H1 (cell line): ENCODE results near the gene SETD1B. TPM values are rescaled to one million over a fixed set of nuclear protein-coding genes. Genes with fewer than 3 reads are reported as not detected.

Source experiments
- CBX5 ChIP-seq: fragments of 300-800, 300-1000 bp; sonication (generic); IDR thresholded peaks from 2 replicates; pipeline ENCODE4 v1.7.1; 2016; ENCODE audit warnings: antibody characterized with exemption, low read length, low read depth
- SAP30 ChIP-seq: fragments of 300-600 bp; sonication (generic); IDR thresholded peaks from 2 replicates; pipeline ENCODE4 v1.7.1; 2012; ENCODE audit warnings: low read length, moderate library complexity, mild to moderate bottlenecking, inconsistent platforms; ENCODE audit not compliant: insufficient read depth, insufficient replicate concordance
- polyA plus RNA-seq, 7 experiments: library from polyadenylated mRNA; depleted of rRNA in 3 of 7; stranded (reverse) in 5 of 7; unstranded in 2 of 7; fragments of >200 nt in 5 of 7; fragments of 200-250 nt in 2 of 7; gene quantifications; 1 replicate in 5 of 7; 2 replicates in 1 of 7; 4 replicates in 1 of 7; pipeline versions ENCODE4 v1.2.1 to v1.2.3, GENCODE V29; 2011 to 2013; ENCODE audit warnings: missing spikeins in 2 of 7, mixed read lengths in 2 of 7
- total RNA-seq: library from RNA; stranded (reverse); fragmentation: NEBNext Ultra II Directional; extraction: Animal tissue kit (Norgen Biotek cat#: 25700); gene quantifications from 2 replicates; pipeline ENCODE4 v1.2.1, GENCODE V29; 2021

Gene SETD1B
- total and polyA plus RNA-seq, 2 of the 8 experiments (the other 6 are each of a cell fraction or from before 2014, with no cell fraction given), result 1.3 to 17.7 TPM

- TF ChIP-seq SAP30 (no peak), CBX5 (no peak)
These were observed 27.4 kb upstream of the SETD1B start (continued) for GRCh38 chr12:121776190-121777098.
